ENCODE measurements around the gene GBF1.
A peak's percentile ranks its signal among the peaks of the same experiment; 100 is the strongest.

GRCh38 chr10:102229810-102230263 lies 15.5 kb upstream of the GBF1 start:
- TF ChIP-seq CTCF (IDR thresholded peaks at IDR 0.05 in 8 of 11, conservative IDR thresholded peaks at IDR 0.05 in 3 of 11): peak; percentile 81 to 97 (median 91)
- no peak for TF ChIP-seq POLR2A (IDR thresholded peaks at IDR 0.05)

All from spleen (tissue), 7 donors.